NCI-H345 (cell line): ENCODE results near the gene SMAP2.

Experiments used
- DNase-seq: peaks from one replicate; lab custom pipeline; 2025; lab: John Stamatoyannopoulos, UW

Gene SMAP2

GRCh38 chr1:40421431-40422384 is 48.2 kb downstream of the SMAP2 start:
- DNase-seq, result peak; percentile 43

- DNase-seq, result no peak
Measured at GRCh38 chr1:40422630-40423263, 49.2 kb downstream of the SMAP2 start.

- DNase-seq, result no peak
Measured at GRCh38 chr1:40423264-40423642, 49.7 kb downstream of the SMAP2 start.

GRCh38 chr1:40423951-40424618 is 50.6 kb downstream of the SMAP2 start:
- no peak for DNase-seq

GRCh38 chr1:40425198-40425597 is 51.7 kb downstream of the SMAP2 start:
- no peak for DNase-seq

GRCh38 chr1:40431385-40431784 is 57.9 kb downstream of the SMAP2 start:
- no peak for DNase-seq

GRCh38 chr1:40432644-40433390 is 59.3 kb downstream of the SMAP2 start:
- DNase-seq, result no peak

- DNase-seq, result no peak
Measured at GRCh38 chr1:40435471-40435870, 61.9 kb downstream of the SMAP2 start.

GRCh38 chr1:40435876-40436275 is 62.3 kb downstream of the SMAP2 start:
- no peak for DNase-seq

GRCh38 chr1:40438391-40439015 is 65.0 kb downstream of the SMAP2 start:
- no peak for DNase-seq

GRCh38 chr1:40439247-40439646 is 65.7 kb downstream of the SMAP2 start:
- DNase-seq, result no peak

- DNase-seq, result peak; percentile 93
Measured at GRCh38 chr1:40449684-40450494, 76.4 kb downstream of the SMAP2 start, which contains the start of gene ZFP69B. Gene ZFP69B, plus strand, starts transcription at chr1:40450476. Its CDS starts 486 bp downstream, at chr1:40450962.

- no peak for DNase-seq
Measured at GRCh38 chr1:40450495-40451237, 77.1 kb downstream of the SMAP2 start.

GRCh38 chr1:40451238-40451585 is 77.7 kb downstream of the SMAP2 start:
- DNase-seq, result no peak

- DNase-seq, result no peak
Measured at GRCh38 chr1:40454873-40455272, 81.3 kb downstream of the SMAP2 start.

- no peak for DNase-seq
Measured at GRCh38 chr1:40462956-40463590, 89.5 kb downstream of the SMAP2 start.

- no peak for DNase-seq
Measured at GRCh38 chr1:40469327-40469726, 95.8 kb downstream of the SMAP2 start.
